COLO668 (cell line): ENCODE results near the gene TTLL3.
"Not testable (repeated sequence)": the region's sequence is repeated elsewhere in the genome, so short reads cannot be mapped to it uniquely, and the experiment has no call there.

ENCODE experiments used
- DNase-seq: peaks from one replicate; lab custom pipeline; 2025; ENCODE audit not compliant: unreplicated experiment; lab: John Stamatoyannopoulos, UW

TTLL3 gene

GRCh38 chr3:9865125-9865637, 55.1 kb downstream of the TTLL3 start:
- DNase-seq, result not testable (repeated sequence)

- DNase-seq, result no peak
Observed at GRCh38 chr3:9866639-9867038, 56.6 kb downstream of the TTLL3 start.

- DNase-seq, result no peak
Observed at GRCh38 chr3:9867106-9867505, 57.0 kb downstream of the TTLL3 start.

- DNase-seq, result no peak
Observed at GRCh38 chr3:9869955-9870354, 59.9 kb downstream of the TTLL3 start.

GRCh38 chr3:9870978-9871377, 60.9 kb downstream of the TTLL3 start:
- no peak for DNase-seq

GRCh38 chr3:9872067-9872466, 62.0 kb downstream of the TTLL3 start:
- DNase-seq, result not testable (repeated sequence)

- DNase-seq, result no peak
Observed at GRCh38 chr3:9875448-9875847, 65.4 kb downstream of the TTLL3 start.

- not testable (repeated sequence) for DNase-seq
Observed at GRCh38 chr3:9876255-9876654, 66.2 kb downstream of the TTLL3 start.

GRCh38 chr3:9876991-9877390, 66.9 kb downstream of the TTLL3 start:
- DNase-seq, result no peak

- DNase-seq, result no peak
Observed at GRCh38 chr3:9878700-9879099, 68.6 kb downstream of the TTLL3 start.

GRCh38 chr3:9879830-9880549, 69.9 kb downstream of the TTLL3 start, which contains the start of gene CIDEC:
Gene CIDEC (minus strand): TSS chr3:9880253. CDS start chr3:9878486, 1,767 bp downstream.
- DNase-seq, result no peak

GRCh38 chr3:9881441-9881840, 71.4 kb downstream of the TTLL3 start:
- DNase-seq, result peak; percentile 4

- DNase-seq, result no peak
Observed at GRCh38 chr3:9883706-9884554, 73.9 kb downstream of the TTLL3 start.

GRCh38 chr3:9884555-9885165, 74.6 kb downstream of the TTLL3 start:
- DNase-seq, result no peak
